Erythroblast (primary cell): Measurements from ENCODE around the gene CTRB1.

Source experiments
- GATA1 ChIP-seq: IDR thresholded peaks from 2 replicates; pipeline ENCODE4 v1.6.1; 2011; ENCODE audit warnings: low read depth, mild to moderate bottlenecking, control low read depth, low read length, moderate library complexity
- POLR2A ChIP-seq: IDR thresholded peaks from 2 replicates; pipeline ENCODE4 v1.6.1; 2011; ENCODE audit warnings: mild to moderate bottlenecking, low read length

- TF ChIP-seq POLR2A (no peak), GATA1 (no peak)
Observed at GRCh38 chr16:75261590-75262078, 42.8 kb downstream of the CTRB1 start.
